ENCODE data around the gene ELAVL4.

DNA sequence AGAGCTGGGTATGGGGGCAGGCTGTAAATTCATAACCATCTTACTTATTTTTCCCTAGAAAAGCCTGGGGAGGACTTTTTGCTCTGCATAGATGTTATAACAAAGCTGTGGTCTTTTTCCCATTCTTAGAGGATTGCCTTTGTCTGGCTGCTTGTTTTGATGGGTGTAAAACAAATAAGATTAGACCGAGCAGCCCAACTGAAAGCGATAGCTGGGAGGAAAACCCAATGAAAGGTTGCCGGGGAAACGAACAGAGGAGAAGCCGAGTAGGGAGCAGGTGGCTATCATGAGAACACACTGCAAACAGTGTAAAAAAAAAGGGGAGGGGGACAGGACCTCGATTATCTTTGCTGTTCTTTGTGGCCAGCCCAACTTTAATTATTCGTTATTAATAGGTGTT is 1.9 kb downstream of the ELAVL4 start:
- TF ChIP-seq, protein P1, sequence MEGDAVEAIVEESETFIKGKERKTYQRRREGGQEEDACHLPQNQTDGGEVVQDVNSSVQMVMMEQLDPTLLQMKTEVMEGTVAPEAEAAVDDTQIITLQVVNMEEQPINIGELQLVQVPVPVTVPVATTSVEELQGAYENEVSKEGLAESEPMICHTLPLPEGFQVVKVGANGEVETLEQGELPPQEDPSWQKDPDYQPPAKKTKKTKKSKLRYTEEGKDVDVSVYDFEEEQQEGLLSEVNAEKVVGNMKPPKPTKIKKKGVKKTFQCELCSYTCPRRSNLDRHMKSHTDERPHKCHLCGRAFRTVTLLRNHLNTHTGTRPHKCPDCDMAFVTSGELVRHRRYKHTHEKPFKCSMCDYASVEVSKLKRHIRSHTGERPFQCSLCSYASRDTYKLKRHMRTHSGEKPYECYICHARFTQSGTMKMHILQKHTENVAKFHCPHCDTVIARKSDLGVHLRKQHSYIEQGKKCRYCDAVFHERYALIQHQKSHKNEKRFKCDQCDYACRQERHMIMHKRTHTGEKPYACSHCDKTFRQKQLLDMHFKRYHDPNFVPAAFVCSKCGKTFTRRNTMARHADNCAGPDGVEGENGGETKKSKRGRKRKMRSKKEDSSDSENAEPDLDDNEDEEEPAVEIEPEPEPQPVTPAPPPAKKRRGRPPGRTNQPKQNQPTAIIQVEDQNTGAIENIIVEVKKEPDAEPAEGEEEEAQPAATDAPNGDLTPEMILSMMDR (IDR thresholded peaks at IDR 0.05 in 2 of 3, conservative IDR thresholded peaks at IDR 0.05 in 1 of 3; ENCODE audit: borderline replicate concordance in 1 of 3, insufficient read depth in 1 of 3, low read depth in 2 of 3, low read length in 2 of 3): no peak
- TF ChIP-seq SP1 (IDR thresholded peaks at IDR 0.05; ENCODE audit: low read depth): no peak
- no peak for TF ChIP-seq ZNF274 (IDR thresholded peaks at IDR 0.05; ENCODE audit: low read depth, low read length)
- TF ChIP-seq SIN3A (IDR thresholded peaks at IDR 0.05; ENCODE audit: low read depth): no peak
- TF ChIP-seq, protein P2, sequence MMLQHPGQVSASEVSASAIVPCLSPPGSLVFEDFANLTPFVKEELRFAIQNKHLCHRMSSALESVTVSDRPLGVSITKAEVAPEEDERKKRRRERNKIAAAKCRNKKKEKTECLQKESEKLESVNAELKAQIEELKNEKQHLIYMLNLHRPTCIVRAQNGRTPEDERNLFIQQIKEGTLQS (IDR thresholded peaks at IDR 0.05): no peak
- TF ChIP-seq POLR2A (IDR thresholded peaks at IDR 0.05; ENCODE audit: borderline replicate concordance, extremely low read depth, insufficient read depth, insufficient read length): no peak
- TF ChIP-seq POLR2AphosphoS5 (IDR thresholded peaks at IDR 0.05; ENCODE audit: low read depth, low read length): no peak
- TF ChIP-seq FOSL1 (IDR thresholded peaks at IDR 0.05; ENCODE audit: low read depth): no peak
- no peak for TF ChIP-seq RAD21 (IDR thresholded peaks at IDR 0.05; ENCODE audit: low read depth)
- TF ChIP-seq JUND (IDR thresholded peaks at IDR 0.05): no peak
- TF ChIP-seq CEBPB (IDR thresholded peaks at IDR 0.05; ENCODE audit: low read depth): no peak

All from HCT116 (cell line).